ENCODE measurements around the gene CD9.

Gene CD9

DNA sequence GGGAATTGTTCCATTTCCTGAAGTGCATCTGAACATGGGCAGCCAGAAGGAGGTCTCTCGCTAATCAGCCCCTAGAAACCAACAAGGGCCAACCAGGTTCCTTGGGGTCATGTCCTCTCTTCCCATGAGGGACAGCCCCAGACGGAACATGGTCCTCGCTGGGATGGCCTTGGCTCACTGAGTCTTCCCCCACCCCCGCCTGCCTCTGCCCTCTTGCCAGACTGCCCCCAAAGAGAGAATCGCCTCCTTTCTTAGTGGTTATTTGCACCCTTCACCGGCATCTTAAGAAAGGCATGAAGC is 36.4 kb downstream of the CD9 start:
- Histone ChIP-seq H3K4me3 (ENCODE audit: low read depth, low read length, poor library complexity, severe bottlenecking) (no peak overlapping the region), H3K27ac (ENCODE audit: low read depth, low read length, poor library complexity, severe bottlenecking) (peak overlapping the region; percentile 46), H2AFZ (ENCODE audit: low read length) (no peak overlapping the region), H3K9me2 (ENCODE audit: low read depth, low read length) (no peaks in the 10 kb centered on the region), H3K79me2 (ENCODE audit: insufficient read depth, low read length) (no peaks in the 10 kb centered on the region), H3K4me1 (ENCODE audit: insufficient read depth, low read length, severe bottlenecking) (peaks cover 35% of the 10 kb centered on the region), H3K9me3 (ENCODE audit: low read length) (no peaks in the 10 kb centered on the region), H3K36me3 (ENCODE audit: insufficient read depth, low read length) (peaks cover 65% of the 10 kb centered on the region), H4K20me1 (ENCODE audit: insufficient read depth, low read length) (no peaks in the 10 kb centered on the region), H3F3A (ENCODE audit: insufficient read depth, low read length) (no peaks in the 10 kb centered on the region), H3K9ac (ENCODE audit: low read length) (no peak overlapping the region), H3K27me3 (ENCODE audit: insufficient read depth, low read length) (no peaks in the 10 kb centered on the region), H3K4me2 (ENCODE audit: low read length) (no peak overlapping the region)
- TF ChIP-seq CTCF (IDR thresholded peaks at IDR 0.05; ENCODE audit: low read length) (no peak), EZH2 (IDR thresholded peaks at IDR 0.05; ENCODE audit: borderline replicate concordance, low read length) (no peak)

DNA sequence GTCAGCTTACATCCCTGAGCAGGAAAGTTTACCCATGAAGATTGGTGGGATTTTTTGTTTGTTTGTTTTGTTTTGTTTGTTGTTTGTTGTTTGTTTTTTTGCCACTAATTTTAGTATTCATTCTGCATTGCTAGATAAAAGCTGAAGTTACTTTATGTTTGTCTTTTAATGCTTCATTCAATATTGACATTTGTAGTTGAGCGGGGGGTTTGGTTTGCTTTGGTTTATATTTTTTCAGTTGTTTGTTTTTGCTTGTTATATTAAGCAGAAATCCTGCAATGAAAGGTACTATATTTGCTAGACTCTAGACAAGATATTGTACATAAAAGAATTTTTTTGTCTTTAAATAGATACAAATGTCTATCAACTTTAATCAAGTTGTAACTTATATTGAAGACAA is 37.6 kb downstream of the CD9 start:
- no peak overlapping the region for H3K27ac ChIP-seq (ENCODE audit: low read depth, low read length, poor library complexity, severe bottlenecking)
- peaks cover 23% of the 10 kb centered on the region for H3K4me1 ChIP-seq (ENCODE audit: insufficient read depth, low read length, severe bottlenecking)
- H3K4me3 ChIP-seq (ENCODE audit: low read depth, low read length, poor library complexity, severe bottlenecking) = no peak overlapping the region
- no peak overlapping the region for H2AFZ ChIP-seq (ENCODE audit: low read length)
- no peak for TF ChIP-seq CTCF (IDR thresholded peaks at IDR 0.05; ENCODE audit: low read length)
- no peak for TF ChIP-seq EZH2 (IDR thresholded peaks at IDR 0.05; ENCODE audit: borderline replicate concordance, low read length)
- H3K9ac ChIP-seq (ENCODE audit: low read length) = no peak overlapping the region
- H3K9me2 ChIP-seq (ENCODE audit: low read depth, low read length) = no peaks in the 10 kb centered on the region
- H3K4me2 ChIP-seq (ENCODE audit: low read length) = no peak overlapping the region
- peaks cover 62% of the 10 kb centered on the region for H3K36me3 ChIP-seq (ENCODE audit: insufficient read depth, low read length)
- H3K27me3 ChIP-seq (ENCODE audit: insufficient read depth, low read length) = no peaks in the 10 kb centered on the region
- no peaks in the 10 kb centered on the region for H3F3A ChIP-seq (ENCODE audit: insufficient read depth, low read length)
- H4K20me1 ChIP-seq (ENCODE audit: insufficient read depth, low read length) = no peaks in the 10 kb centered on the region
- no peaks in the 10 kb centered on the region for H3K9me3 ChIP-seq (ENCODE audit: low read length)
- H3K79me2 ChIP-seq (ENCODE audit: insufficient read depth, low read length) = no peaks in the 10 kb centered on the region

DNA sequence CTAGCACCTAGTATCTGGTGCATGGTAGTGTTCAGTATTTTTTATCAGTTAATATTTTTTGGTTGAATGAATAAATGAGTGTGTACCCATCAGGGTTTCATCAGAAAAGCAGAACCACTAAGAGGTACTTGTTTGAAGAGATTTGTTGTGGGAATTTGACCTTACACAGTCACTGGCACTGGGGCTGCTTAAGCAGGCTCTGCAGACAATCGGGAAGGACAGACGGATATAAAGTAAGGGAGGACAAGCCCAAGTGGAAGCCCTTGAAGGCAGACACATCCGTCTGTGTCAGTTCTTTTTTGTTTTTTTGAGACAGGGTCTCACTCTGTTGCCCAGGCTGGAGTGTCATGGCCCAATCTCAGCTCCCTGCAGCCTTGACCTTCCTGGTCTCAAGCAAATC is 38.7 kb downstream of the CD9 start:
- H3K9me3 ChIP-seq (ENCODE audit: low read length) = no peaks in the 10 kb centered on the region
- H3F3A ChIP-seq (ENCODE audit: insufficient read depth, low read length) = no peaks in the 10 kb centered on the region
- no peak overlapping the region for H3K4me3 ChIP-seq (ENCODE audit: low read depth, low read length, poor library complexity, severe bottlenecking)
- H2AFZ ChIP-seq (ENCODE audit: low read length) = no peak overlapping the region
- no peaks in the 10 kb centered on the region for H3K9me2 ChIP-seq (ENCODE audit: low read depth, low read length)
- no peaks in the 10 kb centered on the region for H3K79me2 ChIP-seq (ENCODE audit: insufficient read depth, low read length)
- no peak for TF ChIP-seq CTCF (IDR thresholded peaks at IDR 0.05; ENCODE audit: low read length)
- no peak for TF ChIP-seq EZH2 (IDR thresholded peaks at IDR 0.05; ENCODE audit: borderline replicate concordance, low read length)
- no peaks in the 10 kb centered on the region for H4K20me1 ChIP-seq (ENCODE audit: insufficient read depth, low read length)
- H3K36me3 ChIP-seq (ENCODE audit: insufficient read depth, low read length) = peaks cover 55% of the 10 kb centered on the region
- peaks cover 15% of the 10 kb centered on the region for H3K4me1 ChIP-seq (ENCODE audit: insufficient read depth, low read length, severe bottlenecking)
- no peak overlapping the region for H3K9ac ChIP-seq (ENCODE audit: low read length)
- H3K27ac ChIP-seq (ENCODE audit: low read depth, low read length, poor library complexity, severe bottlenecking) = no peak overlapping the region
- no peak overlapping the region for H3K4me2 ChIP-seq (ENCODE audit: low read length)
- H3K27me3 ChIP-seq (ENCODE audit: insufficient read depth, low read length) = no peaks in the 10 kb centered on the region

Data from OCI-LY1 (cell line).